NCI-H1092 (cell line): ENCODE measurements around the gene TOP1.
"Not testable (repeated sequence)": the region's sequence is repeated elsewhere in the genome, so short reads cannot be mapped to it uniquely, and the experiment has no call there.

Experiments
- DNase-seq: peaks from one replicate; lab custom pipeline; 2025; lab: John Stamatoyannopoulos, UW

Gene TOP1

DNA sequence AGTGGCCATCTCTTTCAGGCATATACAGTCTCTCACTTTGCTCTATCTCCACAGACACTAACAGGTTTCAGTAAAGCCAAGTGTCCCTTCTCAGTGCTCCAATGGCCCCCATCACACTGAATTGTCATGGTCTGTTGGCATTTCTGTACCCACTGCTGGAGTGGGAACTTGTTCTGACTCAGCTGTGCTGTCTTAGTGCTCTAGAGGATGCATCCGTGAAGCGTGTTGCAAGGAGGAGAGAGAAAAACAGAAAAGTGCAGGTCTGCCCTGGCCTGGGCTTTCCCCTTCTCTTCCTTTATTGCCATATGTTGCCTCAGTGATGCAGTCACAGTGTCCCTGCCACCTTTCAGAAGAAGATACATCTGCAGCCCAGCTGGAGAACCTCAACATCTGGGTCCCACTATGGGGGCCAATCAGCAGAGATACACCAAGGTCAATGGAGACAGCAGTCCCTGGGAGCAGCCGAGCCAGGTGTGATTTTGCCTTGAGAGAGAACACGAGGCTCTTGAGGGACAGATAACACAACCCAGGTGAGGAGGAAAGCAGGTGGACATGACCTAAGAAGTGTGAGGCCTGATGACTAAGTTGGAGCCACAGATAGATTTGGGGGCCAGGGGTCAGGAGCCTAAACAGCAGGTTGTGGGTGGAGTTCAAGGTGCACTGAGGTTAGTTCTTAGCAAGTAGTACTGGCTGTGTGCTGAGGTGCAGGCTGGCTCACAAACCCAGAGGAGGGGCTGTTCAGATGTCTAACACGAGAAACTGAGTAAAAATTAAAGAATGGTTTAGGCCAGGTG, 103.2 kb downstream of the TOP1 start:
- DNase-seq = no peak

DNA sequence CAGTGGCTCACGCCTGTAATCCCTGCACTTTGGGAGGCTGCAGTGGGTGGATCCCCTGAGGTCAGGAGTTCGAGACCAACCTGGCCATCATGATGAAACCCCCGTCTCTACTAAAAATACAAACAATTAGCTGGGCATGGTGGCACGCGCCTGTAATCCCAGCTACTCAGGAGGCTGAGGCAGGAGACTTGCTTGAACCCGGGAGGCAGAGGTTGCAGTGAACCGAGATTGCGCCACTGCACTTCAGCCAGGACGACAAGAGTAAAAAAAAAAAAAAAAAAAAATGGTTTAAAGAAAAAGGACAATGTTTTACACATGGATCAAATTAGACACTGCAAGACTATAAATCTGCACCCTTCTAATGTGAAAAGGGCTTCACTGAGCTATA, 103.8 kb downstream of the TOP1 start:
- DNase-seq = not testable (repeated sequence)

DNA sequence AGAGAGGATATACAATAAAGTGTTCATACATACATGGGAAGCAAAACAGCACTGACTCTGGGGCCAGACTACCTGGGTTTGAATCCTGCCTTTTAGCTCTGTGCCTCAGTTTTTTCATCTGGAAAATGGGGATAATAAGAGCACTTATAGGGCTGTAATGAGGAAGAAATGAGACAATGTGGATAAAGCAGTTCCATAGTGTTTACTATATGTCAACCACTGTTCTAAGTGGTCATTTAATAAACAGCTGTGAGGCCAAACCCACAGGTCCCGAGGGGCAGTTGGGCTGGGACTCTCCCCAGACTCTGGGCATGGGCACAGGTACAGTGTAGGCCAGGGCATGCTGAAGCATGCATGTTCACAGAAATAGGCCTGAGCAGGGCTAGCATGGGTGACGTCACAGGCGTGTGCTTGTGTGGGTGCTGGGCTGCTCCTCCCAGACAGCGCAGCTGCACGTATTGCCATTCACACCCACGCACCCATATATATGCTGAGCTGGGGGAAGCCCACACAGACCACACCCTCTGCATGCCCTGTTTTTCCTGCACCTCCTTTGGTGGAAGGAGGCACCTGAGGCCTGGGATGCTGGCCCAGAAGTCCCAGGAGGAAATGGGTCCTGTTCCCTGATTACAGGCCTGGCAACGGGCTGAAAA, 105.2 kb downstream of the TOP1 start:
- DNase-seq = no peak

DNA sequence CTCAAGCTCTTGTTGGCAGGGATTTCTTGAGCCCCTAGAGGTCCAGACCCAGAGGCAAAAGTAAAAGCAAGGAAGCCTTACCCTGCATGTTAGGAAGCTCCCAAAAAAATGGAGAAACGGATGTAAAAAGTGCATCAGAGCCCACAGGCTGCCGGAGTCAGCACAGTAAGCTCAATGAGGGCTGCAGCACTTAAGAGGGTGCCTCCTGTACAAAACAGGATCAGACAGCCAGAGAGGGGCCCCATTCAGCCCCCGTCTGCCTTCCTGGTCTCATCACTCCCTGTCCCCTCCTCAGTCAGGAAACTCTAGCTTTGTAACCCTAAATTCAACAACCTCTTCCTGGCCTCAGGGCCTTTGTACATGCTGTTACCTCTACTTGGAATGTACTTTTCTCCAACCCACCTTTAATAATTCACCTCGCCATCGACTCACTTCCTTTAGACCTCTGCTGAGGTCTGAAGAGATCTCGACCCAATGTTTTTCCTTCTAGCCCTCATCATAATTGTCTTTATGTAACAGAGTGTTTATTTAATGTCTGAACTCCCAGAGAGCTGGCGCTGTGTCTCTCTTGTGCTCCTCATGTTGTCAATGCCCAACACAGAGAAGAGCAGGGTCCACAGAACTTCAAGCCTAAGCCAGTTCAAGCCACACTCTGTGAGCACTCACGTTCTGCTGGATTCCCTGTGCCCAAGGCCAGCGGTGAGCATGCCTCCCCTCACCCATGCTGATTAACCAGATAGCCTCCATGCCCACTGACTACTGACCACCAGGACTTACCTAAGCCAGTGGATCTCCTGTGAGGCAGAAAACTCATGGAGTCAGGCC, 106.0 kb downstream of the TOP1 start:
- no peak for DNase-seq

DNA sequence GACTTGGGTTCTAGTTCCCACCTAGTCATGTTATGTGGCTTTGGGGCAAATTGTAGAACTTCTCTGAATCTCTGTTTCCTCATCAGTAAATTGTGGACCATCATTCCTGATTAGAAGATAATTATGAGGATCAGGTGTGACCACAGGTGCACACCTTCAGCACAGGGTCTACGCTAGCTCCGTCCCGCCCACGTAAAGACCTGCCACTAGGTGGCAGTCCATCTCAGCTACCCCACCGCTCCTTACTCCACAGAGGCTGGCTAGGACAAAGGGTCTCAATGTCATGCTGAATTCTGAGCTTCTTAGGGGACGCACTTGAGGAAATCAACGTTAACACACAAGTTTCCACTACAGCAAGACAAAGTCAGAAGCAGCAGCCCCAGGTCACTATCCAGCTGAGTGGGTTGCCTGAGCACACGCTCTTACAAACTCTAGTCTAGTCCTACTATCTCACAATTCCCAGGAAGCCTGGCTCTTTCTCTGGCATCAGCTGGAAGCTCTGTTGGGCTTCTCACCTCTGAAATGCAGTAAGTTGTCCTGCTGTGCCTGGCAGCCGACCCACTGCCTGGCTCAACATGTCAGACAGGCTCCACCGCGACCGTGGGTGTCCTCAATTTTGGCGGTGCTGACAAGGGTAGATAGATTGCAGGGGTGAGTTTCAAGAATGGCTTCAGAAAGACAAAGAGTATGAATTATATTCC, 106.7 kb downstream of the TOP1 start:
- DNase-seq = no peak

DNA sequence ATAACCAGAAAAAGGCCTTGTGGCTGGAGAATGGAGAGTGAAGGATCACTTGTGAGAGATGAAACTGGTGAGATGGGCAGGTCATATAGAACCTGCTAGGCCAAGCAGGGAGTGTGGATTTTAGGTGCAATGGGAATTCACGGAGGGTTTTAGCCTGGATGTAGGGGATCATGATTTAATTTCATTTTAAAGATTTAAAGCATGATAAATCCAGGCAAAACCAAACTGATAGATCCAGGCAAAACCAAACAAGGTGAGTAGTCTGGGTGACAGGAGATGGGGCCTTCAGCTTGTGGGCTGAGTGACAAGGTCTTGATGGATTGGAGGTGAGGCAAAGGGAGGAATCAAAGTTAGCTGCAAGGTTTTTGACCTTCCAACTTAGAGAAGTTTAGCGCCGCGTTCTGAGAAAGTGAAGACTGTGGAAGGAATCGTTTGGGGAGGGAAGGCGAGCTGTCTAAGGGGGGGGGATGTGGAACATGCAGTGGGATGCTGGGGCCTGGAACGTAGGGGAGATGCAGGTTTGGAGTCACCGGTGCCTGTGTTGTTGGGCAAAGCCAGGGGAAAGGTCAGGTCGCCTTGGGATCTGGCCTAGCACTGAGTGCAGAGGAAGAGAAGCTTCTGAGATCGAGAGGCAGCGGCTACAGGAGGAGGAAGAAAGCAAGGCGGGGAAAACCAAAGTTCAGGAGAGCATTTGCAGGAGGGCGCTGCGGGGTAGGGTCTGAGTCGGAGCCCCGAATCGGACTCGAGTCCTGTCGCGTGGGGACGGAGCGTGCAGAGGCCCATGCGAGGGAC, 107.5 kb downstream of the TOP1 start:
- peak; percentile 42 for DNase-seq

DNA sequence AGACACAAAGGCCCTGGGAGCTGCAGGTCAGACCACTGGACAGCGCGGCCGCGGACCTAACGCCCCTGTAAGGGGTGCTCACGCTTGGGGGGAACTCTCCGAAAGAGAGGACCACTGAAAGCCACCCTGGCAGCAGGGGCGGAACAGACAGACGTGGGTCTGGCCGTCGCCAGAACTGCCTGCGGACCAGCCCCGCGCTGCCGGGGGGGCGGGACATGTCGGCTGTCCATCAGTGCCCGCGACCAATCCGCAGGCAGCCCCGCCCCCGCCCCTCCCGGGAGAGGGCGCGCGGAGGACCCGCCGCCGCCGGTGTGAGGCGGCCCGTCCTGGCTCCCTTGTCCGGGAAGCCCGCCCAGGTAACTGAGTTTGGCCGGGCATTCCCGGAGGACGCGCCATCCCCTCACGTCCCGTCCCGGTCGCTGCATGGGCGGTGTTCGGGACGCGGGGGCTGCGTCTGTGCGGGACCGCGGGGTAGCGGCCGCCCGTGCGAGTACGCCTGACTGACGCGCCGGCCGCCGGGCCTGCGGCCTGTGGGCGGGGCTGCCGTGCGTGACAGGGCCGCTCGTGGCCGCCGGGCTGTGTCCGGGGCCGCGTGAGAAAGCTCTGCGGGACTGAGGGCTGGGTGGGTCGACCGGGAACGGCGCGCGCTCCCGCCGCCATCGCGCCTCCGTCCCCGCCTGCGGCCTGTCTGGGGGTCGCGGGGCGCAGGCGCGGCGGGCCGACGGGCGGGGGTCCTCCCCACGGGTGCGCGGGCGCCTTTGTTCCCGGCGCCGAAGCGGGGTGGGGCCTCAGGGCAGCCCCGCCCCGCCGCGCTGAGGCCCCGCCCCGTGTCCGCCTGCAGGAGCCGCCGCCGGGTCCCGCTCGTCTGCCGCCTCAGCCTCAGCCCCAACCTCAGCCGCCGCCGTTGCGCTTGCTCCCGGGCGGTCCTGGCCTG, 108.3 kb downstream of the TOP1 start, which contains the start of gene PLCG1:
Gene PLCG1, plus strand, starts transcription at position 864 of the 934 bp plus-strand sequence. CDS start 99 bp downstream, outside the sequence.
- DNase-seq = peak; percentile 81

DNA sequence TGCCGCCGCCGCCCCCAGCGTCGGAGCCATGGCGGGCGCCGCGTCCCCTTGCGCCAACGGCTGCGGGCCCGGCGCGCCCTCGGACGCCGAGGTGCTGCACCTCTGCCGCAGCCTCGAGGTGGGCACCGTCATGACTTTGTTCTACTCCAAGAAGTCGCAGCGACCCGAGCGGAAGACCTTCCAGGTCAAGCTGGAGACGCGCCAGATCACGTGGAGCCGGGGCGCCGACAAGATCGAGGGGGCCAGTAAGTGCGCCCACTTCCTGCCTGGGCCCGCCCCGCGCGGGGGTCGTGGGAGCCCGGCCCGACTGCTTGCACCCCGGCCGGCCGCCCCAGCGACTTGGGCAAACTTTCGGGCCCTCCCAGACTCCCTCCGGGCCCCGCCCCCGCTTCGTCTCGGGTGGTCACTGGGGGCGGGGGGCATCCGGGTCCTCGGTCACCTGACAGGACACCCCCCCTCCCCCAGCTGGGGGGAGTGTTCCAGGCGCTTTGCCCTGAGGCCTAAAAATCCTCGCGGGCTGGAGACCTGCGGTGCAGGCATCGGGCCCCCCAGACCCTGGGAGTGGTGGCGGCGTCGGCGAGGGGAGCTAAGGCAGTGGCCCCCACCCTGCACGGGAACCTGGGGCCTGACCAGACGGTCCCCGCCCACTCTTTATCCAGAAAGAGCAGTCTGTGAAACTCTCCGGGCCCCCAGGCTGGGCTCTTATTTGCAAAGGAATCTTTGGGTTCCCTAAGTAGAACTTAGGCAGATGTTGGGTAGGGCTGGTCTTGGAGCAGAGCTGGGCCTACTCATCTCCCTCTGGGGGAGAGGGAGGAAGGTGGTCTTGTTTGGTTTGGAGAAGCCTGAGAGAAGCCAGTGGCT, 109.2 kb downstream of the TOP1 start:
- DNase-seq = peak; percentile 27

DNA sequence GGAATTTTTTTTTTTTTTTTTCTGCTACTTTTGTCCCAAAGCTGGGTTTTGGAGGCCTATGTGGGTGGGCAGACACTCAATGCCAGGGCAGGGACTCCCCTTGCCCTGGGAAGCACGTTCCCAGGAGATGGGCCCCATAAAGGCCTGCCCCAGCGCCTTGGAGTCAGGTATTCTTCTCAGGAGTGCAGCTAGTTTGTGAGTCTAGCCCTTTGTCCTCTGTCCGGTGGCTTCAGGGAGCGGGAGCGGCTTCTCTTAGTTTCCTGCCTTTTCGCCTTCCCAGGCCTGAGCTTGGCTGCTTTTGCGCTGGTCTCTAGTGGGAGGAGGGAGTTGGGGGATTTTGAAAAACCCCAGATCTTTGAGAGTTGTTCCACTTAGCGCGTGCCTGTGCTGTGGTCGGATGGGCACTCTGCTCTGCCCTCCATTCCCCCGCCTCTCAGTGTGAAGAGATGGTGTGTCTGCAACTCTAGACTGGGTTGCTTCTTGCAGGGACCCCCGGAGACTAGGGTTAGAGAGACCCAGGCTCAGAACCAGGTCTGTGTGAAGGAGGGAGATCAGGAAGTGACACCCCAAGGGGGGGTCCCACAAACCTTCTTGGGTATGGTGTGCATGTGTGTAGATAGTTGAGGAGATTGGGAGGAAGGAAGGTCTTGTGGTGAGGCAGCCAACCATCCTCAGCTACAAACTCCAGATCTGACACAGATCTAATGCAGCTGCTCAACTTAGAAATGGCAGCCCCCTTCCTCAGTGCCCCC, 110.0 kb downstream of the TOP1 start:
- no peak for DNase-seq

DNA sequence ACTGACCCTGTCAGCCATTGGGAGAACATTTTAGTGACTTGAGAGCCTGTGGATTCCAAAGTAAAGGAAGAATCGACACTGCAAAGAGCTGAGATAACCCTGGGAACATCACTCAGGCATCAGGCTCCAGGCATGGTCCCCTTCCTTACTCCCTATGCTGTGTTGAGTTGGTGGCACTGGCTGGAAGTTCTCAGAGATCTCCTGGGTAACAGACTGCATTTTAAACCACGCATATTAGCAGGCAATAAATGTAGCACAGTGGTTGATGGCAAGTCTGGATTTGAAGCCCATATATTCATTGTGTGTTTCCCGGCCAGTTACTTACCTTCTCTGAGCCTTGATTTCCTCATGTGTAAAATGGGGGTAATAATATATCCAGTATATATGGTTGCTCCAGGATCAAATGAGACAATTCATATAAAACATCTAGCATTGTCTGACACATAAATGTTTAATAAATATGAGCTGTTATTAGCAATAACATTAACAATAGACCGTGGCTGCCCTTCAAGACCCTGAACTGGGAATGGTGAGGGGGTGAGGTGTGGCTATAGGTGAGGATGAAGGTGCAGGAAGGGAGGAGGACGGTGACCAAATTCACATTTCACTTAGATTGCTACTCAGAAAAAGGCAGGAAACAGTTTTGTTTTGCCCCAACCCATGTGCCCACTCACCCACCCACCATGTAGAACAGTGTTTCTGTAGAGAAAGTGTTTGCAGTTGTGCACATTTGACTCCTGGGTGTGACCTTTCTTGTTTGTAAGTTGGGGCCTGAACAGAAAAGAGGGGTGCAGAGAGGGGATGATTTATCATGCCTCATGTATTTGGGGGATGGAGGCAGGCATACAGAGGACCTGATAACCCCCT, 110.8 kb downstream of the TOP1 start:
- no peak for DNase-seq

DNA sequence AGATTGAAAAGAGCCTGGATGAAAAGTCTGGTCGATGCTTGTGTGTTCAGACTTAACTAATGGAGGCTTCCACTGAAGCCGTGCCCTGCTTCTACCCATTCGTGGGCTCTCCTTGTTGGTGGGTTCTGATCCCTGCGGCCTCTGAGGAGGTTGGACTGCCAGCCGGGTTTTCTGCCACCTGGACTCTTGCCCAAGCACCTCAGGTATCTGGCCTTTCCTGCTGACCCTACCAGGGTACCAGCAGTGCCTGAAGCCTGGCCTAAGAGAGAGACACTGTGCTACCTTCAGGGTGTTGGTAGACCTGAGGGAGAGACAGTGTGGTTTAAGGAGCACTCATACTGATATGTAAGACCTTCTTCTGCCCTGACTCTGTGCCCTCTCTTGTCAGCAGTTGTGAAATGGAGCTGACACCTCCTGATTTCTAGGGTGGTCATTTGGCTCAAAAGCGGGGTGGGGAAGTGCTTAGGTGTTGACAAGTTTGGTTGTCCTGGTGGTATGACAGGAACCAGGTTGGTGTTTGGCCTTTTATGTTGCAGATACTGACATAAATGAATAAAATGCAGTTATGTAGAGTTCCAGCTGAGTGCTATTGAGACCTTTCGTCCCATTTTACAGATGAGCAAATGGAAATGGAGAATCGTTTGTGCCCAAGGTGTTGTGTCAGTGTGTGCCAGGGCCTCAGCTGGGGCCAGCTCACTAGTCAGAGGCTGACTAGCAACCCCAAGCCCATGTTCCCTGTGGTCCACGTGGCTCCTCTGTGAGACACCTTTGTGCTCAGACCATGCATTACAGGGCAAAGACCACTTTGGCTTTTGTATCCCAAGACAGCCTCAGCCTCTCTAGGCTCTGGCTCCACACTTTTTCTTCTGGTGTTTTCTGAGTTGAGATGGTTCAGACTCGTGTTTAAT, 111.9 kb downstream of the TOP1 start:
- DNase-seq = no peak

DNA sequence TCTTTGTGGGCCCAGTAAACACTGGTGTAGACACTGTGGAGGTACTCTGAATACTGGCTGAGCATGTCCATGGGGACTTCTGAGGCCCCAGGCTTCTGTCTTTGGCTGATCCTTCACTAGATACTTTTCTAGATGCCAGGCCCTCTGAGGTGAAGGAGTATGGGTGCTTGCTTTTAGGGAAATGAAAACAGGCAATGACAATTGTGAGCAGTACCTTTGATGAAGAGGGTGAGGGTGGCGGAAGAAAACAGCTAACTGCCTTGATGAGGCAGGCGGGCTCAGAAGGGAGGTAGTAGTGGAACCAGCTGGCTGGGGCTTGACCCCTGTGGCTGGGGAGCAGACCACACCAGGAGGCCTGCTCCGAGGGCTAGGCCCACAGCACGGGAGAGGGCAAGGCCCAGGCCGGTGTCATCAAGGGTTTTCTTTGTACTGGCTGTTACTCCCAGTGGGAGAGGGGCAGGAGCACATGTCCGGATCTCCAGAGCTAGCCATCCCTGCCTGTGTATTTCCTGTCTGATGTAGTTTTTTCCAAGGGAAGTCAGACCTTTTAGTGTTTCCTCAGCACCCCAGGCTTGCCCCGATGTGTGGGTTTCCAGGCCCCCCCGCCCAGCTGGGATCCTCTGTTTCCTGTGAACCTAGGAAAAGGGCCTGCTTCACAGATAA, 112.7 kb downstream of the TOP1 start:
- DNase-seq = no peak

DNA sequence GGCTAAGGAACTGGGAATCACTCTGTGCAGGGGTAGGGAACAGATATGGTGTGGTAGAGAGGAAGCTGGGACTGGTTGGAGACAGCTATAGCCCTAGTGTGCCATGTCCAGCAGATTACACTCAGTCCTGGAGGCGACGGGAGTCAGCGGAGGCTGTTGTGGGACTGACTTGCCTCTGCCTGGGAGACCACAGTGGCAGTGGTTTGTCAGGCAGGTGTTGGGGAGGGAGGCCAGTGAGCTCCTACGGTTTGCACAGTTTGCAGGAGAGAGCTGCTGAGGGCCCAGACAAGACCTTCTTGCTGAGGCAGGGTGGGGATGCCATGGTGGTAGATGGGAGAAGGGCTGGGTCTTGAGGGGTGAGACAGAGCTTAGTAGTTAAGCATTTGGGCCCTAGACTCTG, 113.6 kb downstream of the TOP1 start:
- DNase-seq = no peak

DNA sequence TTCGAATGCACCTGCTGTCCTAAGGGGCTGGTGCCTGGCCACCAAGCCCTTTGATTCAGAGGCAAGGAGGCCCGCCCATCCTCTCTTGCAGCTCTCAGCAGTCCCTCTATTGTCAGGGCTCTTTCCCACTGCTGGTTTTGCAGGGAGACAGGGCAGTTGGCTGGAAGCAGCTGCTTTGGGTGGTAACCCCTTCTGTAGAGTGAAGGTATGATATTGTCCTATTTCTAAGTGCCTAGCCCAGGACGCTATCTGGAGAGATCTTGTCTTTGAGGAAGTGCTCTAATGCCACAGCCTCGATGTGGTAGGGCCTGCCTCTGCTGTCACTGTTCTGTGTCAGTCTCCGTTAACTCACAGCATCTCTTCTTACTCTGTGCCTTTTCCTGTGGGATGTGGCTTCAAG, 114.3 kb downstream of the TOP1 start:
- no peak for DNase-seq

DNA sequence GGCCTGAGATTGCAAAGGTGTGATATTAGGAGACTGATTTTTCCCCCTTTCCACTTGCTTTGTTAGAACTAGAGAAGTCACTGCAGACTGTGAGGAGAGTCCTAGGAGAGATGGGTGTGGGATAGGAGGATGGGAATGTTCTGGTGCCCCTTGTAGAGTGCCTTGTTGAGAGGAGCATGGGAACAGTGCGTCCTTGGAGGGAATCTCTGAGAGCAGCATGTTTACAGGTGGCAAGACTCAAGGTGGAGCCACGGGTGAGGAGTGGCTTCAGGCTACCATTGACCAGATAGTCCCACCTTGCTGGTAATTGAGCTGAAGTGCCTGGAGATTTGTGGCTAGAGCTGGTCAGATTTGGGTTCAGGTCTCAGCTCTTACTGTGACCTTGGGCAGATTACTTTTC, 114.7 kb downstream of the TOP1 start:
- DNase-seq = no peak

DNA sequence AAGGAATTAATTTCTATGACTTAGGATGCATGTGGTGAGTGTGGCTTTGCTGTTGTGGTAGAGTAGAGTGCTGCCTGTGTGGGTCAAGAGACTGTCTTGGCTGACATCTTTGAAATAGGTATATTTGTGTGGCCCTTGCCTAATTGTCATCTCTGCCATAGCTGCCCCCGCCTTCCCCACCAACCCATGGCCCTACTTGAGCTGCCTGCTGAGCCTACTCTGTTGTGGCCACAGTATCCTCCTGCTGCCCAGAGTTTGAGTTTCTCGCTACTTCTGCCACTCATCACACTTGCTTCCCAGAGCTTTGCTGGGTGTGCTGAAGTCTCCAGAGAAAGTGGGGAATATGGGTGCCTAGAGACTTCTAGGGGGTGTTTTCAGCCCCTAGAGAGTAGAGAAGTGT, 116.7 kb downstream of the TOP1 start:
- DNase-seq = no peak
